Mesothelial cell of epicardium (in vitro differentiated cells): Measurements from ENCODE around the gene ASGR1. TPM values are rescaled to one million over a fixed set of nuclear protein-coding genes. Genes with fewer than 3 reads are reported as not detected.
"Not testable (repeated sequence)": the region's sequence is repeated elsewhere in the genome, so short reads cannot be mapped to it uniquely, and the experiment has no call there.

Source experiments
- DNase-seq, 2 experiments: peaks; one replicate each; pipeline ENCODE4 v3.0.0; 2021; ENCODE audit warnings: low spot score in 2 of 2; ENCODE audit not compliant: unreplicated experiment in 2 of 2
- H3K27ac Mint-ChIP-seq: 2 replicates; pipeline ENCODE4 v1.8.0; 2021; ENCODE audit warnings: mixed read lengths
- H3K27me3 Mint-ChIP-seq: 2 replicates; pipeline ENCODE4 v1.8.0; 2021; ENCODE audit warnings: low read depth, mixed read lengths
- H3K36me3 Mint-ChIP-seq: 2 replicates; pipeline ENCODE4 v1.8.0; 2021; ENCODE audit warnings: mixed read lengths
- H3K4me1 Mint-ChIP-seq: 2 replicates; pipeline ENCODE4 v1.8.0; 2021; ENCODE audit warnings: mixed read lengths
- H3K4me3 Mint-ChIP-seq: 2 replicates; pipeline ENCODE4 v1.8.0; 2021; ENCODE audit warnings: mild to moderate bottlenecking, moderate library complexity, mixed read lengths
- H3K9me3 Mint-ChIP-seq: 2 replicates; pipeline ENCODE4 v1.8.0; 2021; ENCODE audit warnings: mixed read lengths
- CTCF ChIP-seq: fragments of 200-600 bp; sonication (generic); IDR thresholded peaks from one replicate; pipeline ENCODE4 v1.5.0; 2021; ENCODE audit warnings: antibody characterized with exemption; ENCODE audit not compliant: unreplicated experiment
- total RNA-seq: library from RNA; stranded (reverse); gene quantifications from 3 replicates; pipeline ENCODE4 v1.2.1, GENCODE V29; 2021

ASGR1 gene
- total RNA-seq, 1 donor from 2014 or later: 19.7 TPM

DNA sequence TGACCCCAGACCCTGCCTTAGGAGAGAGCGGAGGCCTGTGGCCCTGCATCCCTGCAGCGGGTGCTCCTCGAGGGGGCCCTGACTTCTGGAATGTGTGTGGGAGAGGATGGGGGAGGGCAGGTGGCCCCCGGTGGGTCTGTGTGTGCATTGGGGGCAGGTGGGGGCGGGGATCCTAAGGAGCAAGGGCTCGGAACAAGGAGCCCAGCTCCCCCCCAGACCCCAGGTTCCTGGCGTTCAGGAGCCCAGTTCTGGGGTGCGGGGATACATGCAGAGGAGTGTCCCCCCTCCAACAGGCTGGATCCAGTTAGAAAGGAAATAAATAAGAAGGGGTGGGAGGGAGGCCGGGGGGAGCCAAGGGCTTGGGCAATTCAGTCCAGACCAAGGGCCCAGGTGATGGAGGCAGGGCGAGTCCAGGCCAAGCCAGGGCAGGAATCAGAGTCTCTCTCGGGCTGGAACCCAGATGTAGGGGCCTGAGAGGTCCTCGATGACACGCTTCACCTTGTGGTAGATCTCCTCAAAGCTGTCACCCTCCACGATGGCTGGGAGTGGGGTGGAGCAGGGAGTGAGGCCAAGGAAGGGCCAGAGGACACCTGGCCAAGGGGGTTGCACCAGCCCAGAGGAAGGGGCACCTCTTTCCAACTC is 11.2 kb upstream of the ASGR1 start:
- H3K4me1 Mint-ChIP-seq: peaks cover 2% of the 10 kb centered on the region
- TF ChIP-seq CTCF: no peak
- no peak for DNase-seq
- H3K27ac Mint-ChIP-seq: no peak overlapping the region
- no peak overlapping the region for H3K4me3 Mint-ChIP-seq
- no peaks in the 10 kb centered on the region for H3K9me3 Mint-ChIP-seq
- no peaks in the 10 kb centered on the region for H3K27me3 Mint-ChIP-seq
- peaks cover 22% of the 10 kb centered on the region for H3K36me3 Mint-ChIP-seq

GRCh38 chr17:7186241-7186640 is 7.1 kb upstream of the ASGR1 start:
- Mint-ChIP-seq H3K27me3 (no peaks in the 10 kb centered on the region), H3K36me3 (peaks cover 4% of the 10 kb centered on the region), H3K4me3 (no peak overlapping the region), H3K4me1 (no peaks in the 10 kb centered on the region), H3K9me3 (no peaks in the 10 kb centered on the region), H3K27ac (no peak overlapping the region)
- no peak for DNase-seq
- no peak for TF ChIP-seq CTCF

- peaks cover 3% of the 10 kb centered on the region for H3K36me3 Mint-ChIP-seq
- H3K9me3 Mint-ChIP-seq: no peaks in the 10 kb centered on the region
- no peak overlapping the region for H3K27ac Mint-ChIP-seq
- TF ChIP-seq CTCF: no peak
- no peaks in the 10 kb centered on the region for H3K4me1 Mint-ChIP-seq
- H3K4me3 Mint-ChIP-seq: no peak overlapping the region
- no peaks in the 10 kb centered on the region for H3K27me3 Mint-ChIP-seq
- DNase-seq: no peak
These were observed 5.5 kb upstream of the ASGR1 start for GRCh38 chr17:7184647-7185046.

DNA sequence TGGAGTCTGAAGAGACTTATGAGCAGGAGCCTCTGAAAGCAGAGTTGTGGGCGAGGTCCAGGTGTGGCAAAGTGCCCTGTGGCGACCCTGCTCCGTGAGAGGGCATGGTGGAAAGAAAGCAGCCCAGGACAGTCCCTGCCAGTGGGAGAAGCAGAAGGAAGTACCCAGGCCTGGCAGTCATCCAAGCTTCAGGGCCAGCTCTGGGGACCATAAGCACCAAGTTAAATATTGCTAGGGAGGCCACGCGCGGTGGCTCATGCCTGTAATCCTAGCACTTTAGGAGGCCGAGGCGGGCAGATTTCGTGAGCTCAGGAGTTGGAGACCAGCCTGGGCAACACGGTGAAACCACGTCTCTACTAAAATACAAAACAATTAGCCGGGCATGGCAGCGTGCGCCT is 4.9 kb upstream of the ASGR1 start:
- H3K27ac Mint-ChIP-seq: no peak overlapping the region
- H3K36me3 Mint-ChIP-seq: peaks cover 3% of the 10 kb centered on the region

GRCh38 chr17:7183433-7184090 is 4.4 kb upstream of the ASGR1 start:
- H3K27me3 Mint-ChIP-seq: no peaks in the 10 kb centered on the region
- no peak overlapping the region for H3K27ac Mint-ChIP-seq
- TF ChIP-seq CTCF: no peak
- no peaks in the 10 kb centered on the region for H3K9me3 Mint-ChIP-seq
- H3K4me3 Mint-ChIP-seq: no peak overlapping the region
- peaks cover 3% of the 10 kb centered on the region for H3K36me3 Mint-ChIP-seq
- no peak for DNase-seq
- H3K4me1 Mint-ChIP-seq: no peaks in the 10 kb centered on the region

More for the DNA sequence above, 4.9 kb upstream of the ASGR1 start:
- no peak for DNase-seq
- Mint-ChIP-seq H3K27me3 (no peaks in the 10 kb centered on the region), H3K4me3 (no peak overlapping the region), H3K4me1 (no peaks in the 10 kb centered on the region), H3K9me3 (no peaks in the 10 kb centered on the region)
- TF ChIP-seq CTCF: no peak

- H3K27me3 Mint-ChIP-seq, H3K27ac Mint-ChIP-seq, H3K9me3 Mint-ChIP-seq, H3K4me3 Mint-ChIP-seq, H3K36me3 Mint-ChIP-seq, H3K4me1 Mint-ChIP-seq, DNase-seq: not testable (repeated sequence)
These were observed 2.9 kb upstream of the ASGR1 start for GRCh38 chr17:7182101-7182500.
